Adipose tissue (tissue), 3 donors: ENCODE data around the gene BBOX1. TPM values are rescaled to one million over a fixed set of nuclear protein-coding genes. Genes with fewer than 3 reads are reported as not detected.
"Not testable (repeated sequence)": the region's sequence is repeated elsewhere in the genome, so short reads cannot be mapped to it uniquely, and the experiment has no call there.

ENCODE experiments used
- H3K27ac ChIP-seq: one replicate; pipeline ENCODE4 v1.5.1; 2013; ENCODE audit warnings: low read depth, low read length
- WGBS, 3 donors: extraction: QIAGEN DNeasy Blood & Tissue Kit; methylation state at CpG; one replicate each; pipeline ENCODE4 v1.1.7; 2013; 5-methylcytosine and 5-hydroxymethylcytosine counted together
- polyA plus RNA-seq, 3 donors: library from polyadenylated mRNA; stranded (reverse); fragments of 200-250 nt; gene quantifications; one replicate each; pipeline ENCODE4 v1.2.3, GENCODE V29; 2013
- donor health status: healthy with polysubstance abuse.
- donor health status: Bipolar disorder and iron deficiency.
- donor health status: healthy.

Gene BBOX1
- polyA plus RNA-seq, 3 donors: 0.10 to 0.13 (median 0.11) TPM

GRCh38 chr11:27158456-27159334 is 118.1 kb downstream of the BBOX1 start:
- no peak overlapping the region for H3K27ac ChIP-seq
- WGBS, 3 donors: 35 to 39% (median 38%) methylated on average over 10 of the region's 10 CpGs

GRCh38 chr11:27159335-27159679 is 118.7 kb downstream of the BBOX1 start:
- 51 to 55% (median 51%) methylated on average over 2 of the region's 2 CpGs for WGBS, 3 donors
- no peak overlapping the region for H3K27ac ChIP-seq

- no peak overlapping the region for H3K27ac ChIP-seq
- whole genome bisulfite sequencing, 3 donors: 83 to 85% (median 83%) methylated on average over 2 of the region's 2 CpGs
Measured at GRCh38 chr11:27161071-27161470, 120.5 kb downstream of the BBOX1 start.

- no peak overlapping the region for H3K27ac ChIP-seq
- 35 to 61% (median 52%) methylated on average over 1 of the region's 1 CpG for WGBS, 3 donors
Measured at GRCh38 chr11:27162237-27162636, 121.6 kb downstream of the BBOX1 start.

GRCh38 chr11:27166130-27166529 is 125.5 kb downstream of the BBOX1 start:
- WGBS, 3 donors: 17 to 27% (median 26%) methylated on average over 2 of the region's 2 CpGs
- no peak overlapping the region for H3K27ac ChIP-seq

- H3K27ac ChIP-seq: no peak overlapping the region
- WGBS, 3 donors: 62 to 90% (median 75%) methylated on average over 4 of the region's 4 CpGs
Measured at GRCh38 chr11:27171376-27171958, 130.9 kb downstream of the BBOX1 start.

GRCh38 chr11:27173545-27173944 is 132.9 kb downstream of the BBOX1 start:
- WGBS, 3 donors: 53 to 63% (median 55%) methylated on average over 1 of the region's 1 CpG
- no peak overlapping the region for H3K27ac ChIP-seq

- WGBS, 3 donors: 50 to 77% (median 67%) methylated on average over 4 of the region's 4 CpGs
- no peak overlapping the region for H3K27ac ChIP-seq
Measured at GRCh38 chr11:27174021-27174420, 133.4 kb downstream of the BBOX1 start.

- 90 to 93% (median 92%) methylated on average over 9 of the region's 9 CpGs for WGBS, 3 donors
- H3K27ac ChIP-seq: no peak overlapping the region
Measured at GRCh38 chr11:27174672-27175210, 134.1 kb downstream of the BBOX1 start.

- not testable (repeated sequence) for H3K27ac ChIP-seq
- WGBS, 3 donors: 72 to 78% (median 76%) methylated on average over 3 of the region's 4 CpGs
Measured at GRCh38 chr11:27175562-27175961, 134.9 kb downstream of the BBOX1 start.

Other genes starting within 250 kb of the BBOX1 start
- 10 to 100 TPM in 1 of 3 donors, 1 to 10 TPM in 2; 2.5 to 15.4 (median 6.0) TPM for gene FIBIN, start 46.7 kb upstream of the BBOX1 start, polyA plus RNA-seq